Smooth muscle cell (in vitro differentiated cells): ENCODE results near the gene MYO15B. TPM values are rescaled to one million over a fixed set of nuclear protein-coding genes. Genes with fewer than 3 reads are reported as not detected.

Experiments used
- DNase-seq: peaks from one replicate; lab custom pipeline; 2025; ENCODE audit not compliant: unreplicated experiment; lab: John Stamatoyannopoulos, UW
- H2AFZ ChIP-seq: fragments of 200-600 bp; sonication (generic); 2 replicates; pipeline ENCODE4 v1.6.0; 2016; ENCODE audit warnings: antibody characterized with exemption, low read depth, mild to moderate bottlenecking
- H3F3A ChIP-seq: fragments of 200-600 bp; sonication (generic); 2 replicates; pipeline ENCODE4 v1.6.0; 2017; ENCODE audit warnings: antibody characterized with exemption, low read depth
- H3K27ac ChIP-seq: fragments of 200-600 bp; sonication (generic); 2 replicates; pipeline ENCODE4 v1.5.1; 2016; ENCODE audit warnings: low read depth, mild to moderate bottlenecking
- H3K27me3 ChIP-seq: fragments of 200-600 bp; sonication (generic); 2 replicates; pipeline ENCODE4 v1.6.1; 2016; ENCODE audit warnings: low read depth, mild to moderate bottlenecking
- H3K36me3 ChIP-seq: fragments of 200-600 bp; sonication (generic); 2 replicates; pipeline ENCODE4 v1.5.1; 2016; ENCODE audit warnings: low read depth
- H3K4me1 ChIP-seq: fragments of 200-600 bp; sonication (generic); 2 replicates; pipeline ENCODE4 v1.5.1; 2016; ENCODE audit warnings: low read depth
- H3K4me2 ChIP-seq: fragments of 200-600 bp; sonication (generic); 2 replicates; pipeline ENCODE4 v1.6.0; 2016; ENCODE audit warnings: mild to moderate bottlenecking
- H3K4me3 ChIP-seq: fragments of 200-600 bp; sonication (generic); 2 replicates; pipeline ENCODE4 v1.5.1; 2016; ENCODE audit warnings: mild to moderate bottlenecking
- H3K79me2 ChIP-seq: fragments of 200-600 bp; sonication (generic); 2 replicates; pipeline ENCODE4 v1.6.0; 2016; ENCODE audit warnings: low read depth, mild to moderate bottlenecking
- H3K9ac ChIP-seq: fragments of 200-600 bp; sonication (generic); 2 replicates; pipeline ENCODE4 v1.6.0; 2016; ENCODE audit warnings: low read depth
- H3K9me3 ChIP-seq: fragments of 200-600 bp; sonication (generic); replicated peaks from 2 replicates; pipeline ENCODE4 v1.5.1; 2016; ENCODE audit warnings: low read depth
- H4K20me1 ChIP-seq: fragments of 200-600 bp; sonication (generic); 2 replicates; pipeline ENCODE4 v1.6.0; 2016; ENCODE audit warnings: low read depth
- CTCF ChIP-seq: fragments of 200-600 bp; sonication (generic); IDR thresholded peaks from 2 replicates; pipeline ENCODE4 v1.5.1; 2017; ENCODE audit warnings: borderline replicate concordance, mild to moderate bottlenecking, antibody characterized with exemption; ENCODE audit not compliant: insufficient read depth, poor library complexity, severe bottlenecking
- WGBS: methylation state at CpG from one replicate; pipeline ENCODE4 v1.1.7; 2016; ENCODE audit warnings: low lambda C conversion rate; 5-methylcytosine and 5-hydroxymethylcytosine counted together
- polyA plus RNA-seq: library from polyadenylated mRNA; unstranded; fragments of >200 nt; fragmentation: Nextera tagmentation; extraction: Ambion mirVana; gene quantifications from 2 replicates; pipeline ENCODE4 v1.2.1, GENCODE V29; 2016
- total RNA-seq: library from RNA; depleted of rRNA; stranded (reverse); fragments of >200 nt; gene quantifications from 2 replicates; pipeline ENCODE4 v1.2.3, GENCODE V29; 2014

The MYO15B gene
- total and polyA plus RNA-seq, 2 experiments from 2014 or later, result 14.7 to 17.5 TPM

GRCh38 chr17:75661531-75661930 is 73.9 kb downstream of the MYO15B start:
- no peak for TF ChIP-seq CTCF
- peaks cover 7% of the 10 kb centered on the region for H3K4me1 ChIP-seq
- DNase-seq, result no peak
- H2AFZ ChIP-seq, result no peak overlapping the region
- no peaks in the 10 kb centered on the region for H3F3A ChIP-seq
- no peaks in the 10 kb centered on the region for H3K9me3 ChIP-seq
- H3K9ac ChIP-seq, result no peak overlapping the region
- H3K79me2 ChIP-seq, result peaks cover 8% of the 10 kb centered on the region
- no peaks in the 10 kb centered on the region for H3K27me3 ChIP-seq
- H3K36me3 ChIP-seq, result no peaks in the 10 kb centered on the region
- no peak overlapping the region for H3K4me2 ChIP-seq
- no peaks in the 10 kb centered on the region for H4K20me1 ChIP-seq
- 100% methylated on average over 4 of the region's 4 CpGs for WGBS
- H3K27ac ChIP-seq, result no peak overlapping the region
- no peak overlapping the region for H3K4me3 ChIP-seq

GRCh38 chr17:75662511-75662910 is 74.9 kb downstream of the MYO15B start:
- H3K4me2 ChIP-seq, result no peak overlapping the region
- H3K27ac ChIP-seq, result no peak overlapping the region
- no peaks in the 10 kb centered on the region for H3K27me3 ChIP-seq
- no peaks in the 10 kb centered on the region for H3K36me3 ChIP-seq
- no peak for TF ChIP-seq CTCF
- no peak overlapping the region for H3K4me3 ChIP-seq
- peaks cover 7% of the 10 kb centered on the region for H3K4me1 ChIP-seq
- no peaks in the 10 kb centered on the region for H3F3A ChIP-seq
- H2AFZ ChIP-seq, result no peak overlapping the region
- no peak overlapping the region for H3K9ac ChIP-seq
- 98% methylated on average over 9 of the region's 9 CpGs for WGBS
- no peaks in the 10 kb centered on the region for H4K20me1 ChIP-seq
- no peaks in the 10 kb centered on the region for H3K9me3 ChIP-seq
- peaks cover 16% of the 10 kb centered on the region for H3K79me2 ChIP-seq
- DNase-seq, result no peak

- peaks cover 33% of the 10 kb centered on the region for H3K79me2 ChIP-seq
- no peak for DNase-seq
Observed at GRCh38 chr17:75664099-75664549, 76.5 kb downstream of the MYO15B start.

More at GRCh38 chr17:75664099-75664549, 76.5 kb downstream of the MYO15B start:
- 96% methylated on average over 3 of the region's 3 CpGs for WGBS
- no peaks in the 10 kb centered on the region for H3F3A ChIP-seq
- H3K9ac ChIP-seq, result no peak overlapping the region
- H3K4me2 ChIP-seq, result no peak overlapping the region
- no peaks in the 10 kb centered on the region for H4K20me1 ChIP-seq
- no peaks in the 10 kb centered on the region for H3K9me3 ChIP-seq
- H3K36me3 ChIP-seq, result no peaks in the 10 kb centered on the region
- H3K27ac ChIP-seq, result no peak overlapping the region
- H3K4me1 ChIP-seq, result peaks cover 16% of the 10 kb centered on the region
- H2AFZ ChIP-seq, result no peak overlapping the region
- H3K27me3 ChIP-seq, result no peaks in the 10 kb centered on the region
- no peak overlapping the region for H3K4me3 ChIP-seq
- TF ChIP-seq CTCF, result no peak
